ENCODE results near the gene CCDC66.

The CCDC66 gene

DNA sequence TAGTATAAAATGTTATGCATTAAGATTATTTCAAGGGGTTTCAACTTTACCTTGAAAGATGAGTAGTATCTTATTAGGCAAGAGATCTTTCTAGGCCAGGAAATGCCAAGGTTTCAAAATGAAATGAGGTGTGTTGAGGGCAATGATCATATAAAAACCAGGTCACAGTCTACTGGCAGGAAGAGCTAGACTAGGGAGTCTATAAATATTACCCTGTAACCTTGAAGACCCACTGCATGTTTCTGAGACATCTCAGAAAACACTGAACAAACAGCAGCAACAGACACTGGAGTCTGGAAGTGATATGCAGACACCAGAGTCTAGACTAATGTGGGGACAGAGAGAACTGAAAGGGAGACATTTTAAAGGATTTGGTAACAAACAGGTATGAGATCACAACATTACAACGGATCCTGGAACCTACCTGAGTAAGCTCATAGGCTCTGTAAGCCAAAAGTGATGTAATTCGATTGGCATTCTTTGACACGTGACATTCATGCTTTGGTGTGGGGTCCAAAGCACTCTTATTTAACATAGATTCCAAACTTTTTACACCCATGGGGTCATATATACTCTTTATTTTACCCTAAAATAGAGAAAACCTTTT is 111.1 kb downstream of the CCDC66 start:
- no peak for TF ChIP-seq BACH2 (CRISPR knock-in tag; IDR thresholded peaks at IDR 0.05; ENCODE audit: borderline replicate concordance)
- no peak for TF ChIP-seq ZC3H10 (CRISPR knock-in tag; IDR thresholded peaks at IDR 0.05)
- no peak for TF ChIP-seq SNAI2 (CRISPR knock-in tag; IDR thresholded peaks at IDR 0.05)
- no peak for TF ChIP-seq ISL1 (CRISPR knock-in tag; IDR thresholded peaks at IDR 0.05)
- no peak for TF ChIP-seq TSHZ2 (CRISPR knock-in tag; IDR thresholded peaks at IDR 0.05)
- no peak for TF ChIP-seq RARB (CRISPR knock-in tag; IDR thresholded peaks at IDR 0.05)
- no peak for TF ChIP-seq ZFP30 (CRISPR knock-in tag; IDR thresholded peaks at IDR 0.05)

More for the DNA sequence above, 111.1 kb downstream of the CCDC66 start:
- ATAC-seq, result no peak

Measured in SK-N-SH treated with all-trans-retinoic acid at 6 μM for 48 hours (cell line).